GM18517 (cell line): ENCODE measurements around the gene CAPRIN1.
"Not testable (repeated sequence)": the region's sequence is repeated elsewhere in the genome, so short reads cannot be mapped to it uniquely, and the experiment has no call there.

Experiments
- ATAC-seq: cut with Tn5 transposase; IDR thresholded peaks from one replicate; pipeline ENCODE4 v1.9.1; 2021; ENCODE audit warnings: mild to moderate bottlenecking, moderate library complexity; ENCODE audit not compliant: unreplicated experiment

CAPRIN1 gene

GRCh38 chr11:34050581-34051348 lies 766 bp upstream of the CAPRIN1 start:
- no peak for ATAC-seq

DNA sequence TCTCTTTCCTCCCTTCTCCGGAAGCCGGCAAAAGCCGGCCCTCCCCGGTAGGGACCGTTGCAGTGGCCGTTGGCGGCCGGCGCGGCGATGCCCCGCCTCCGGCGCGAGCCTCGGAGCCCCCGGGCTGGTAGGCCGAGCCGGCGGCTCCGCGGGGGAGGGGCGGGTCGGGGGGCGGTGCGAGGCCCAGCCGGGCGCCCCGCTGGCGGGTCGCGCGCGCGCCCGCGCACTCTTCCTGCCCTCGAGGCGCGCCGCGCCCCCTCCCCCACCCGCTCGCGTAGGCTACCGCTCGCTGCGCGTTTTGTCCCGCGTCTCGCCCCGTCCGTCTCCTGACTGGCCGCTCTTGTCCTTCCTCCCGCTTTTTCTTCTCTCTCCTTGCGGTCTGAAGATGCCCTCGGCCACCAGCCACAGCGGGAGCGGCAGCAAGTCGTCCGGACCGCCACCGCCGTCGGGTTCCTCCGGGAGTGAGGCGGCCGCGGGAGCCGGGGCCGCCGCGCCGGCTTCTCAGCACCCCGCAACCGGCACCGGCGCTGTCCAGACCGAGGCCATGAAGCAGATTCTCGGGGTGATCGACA lies 591 bp downstream of the CAPRIN1 start:
- ATAC-seq: peak; percentile 30

DNA sequence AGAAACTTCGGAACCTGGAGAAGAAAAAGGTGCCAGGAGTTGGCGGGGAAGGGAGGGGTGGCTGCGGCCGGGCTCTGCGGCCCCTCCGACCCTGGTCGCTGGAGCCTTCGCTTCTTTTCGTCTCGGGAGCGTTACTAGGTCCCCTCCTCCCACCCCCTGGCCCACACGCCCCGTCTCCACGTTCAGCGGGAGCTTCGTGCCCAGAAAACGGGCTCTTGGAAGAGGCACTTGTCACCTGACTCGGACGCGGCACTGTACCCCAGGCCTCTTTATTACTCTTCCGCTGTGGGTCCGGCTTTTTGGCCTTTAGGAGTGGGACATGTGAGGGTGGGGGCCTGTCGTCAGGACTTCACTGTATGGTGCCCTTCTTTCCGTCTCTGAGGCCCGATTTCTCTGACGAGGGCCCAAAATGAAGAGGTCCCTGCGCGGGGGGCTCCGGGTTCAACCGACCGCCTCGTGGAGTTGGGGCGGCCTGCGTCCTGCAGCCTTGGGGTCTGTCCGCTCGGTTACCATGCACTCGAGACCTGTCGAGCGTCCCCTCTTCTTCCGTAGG lies 1.2 kb downstream of the CAPRIN1 start:
- ATAC-seq: no peak

GRCh38 chr11:34053161-34053686 lies 1.7 kb downstream of the CAPRIN1 start:
- peak; percentile 45 for ATAC-seq

GRCh38 chr11:34054351-34054750 lies 2.8 kb downstream of the CAPRIN1 start:
- not testable (repeated sequence) for ATAC-seq

GRCh38 chr11:34055218-34056000 lies 3.9 kb downstream of the CAPRIN1 start:
- ATAC-seq: no peak

DNA sequence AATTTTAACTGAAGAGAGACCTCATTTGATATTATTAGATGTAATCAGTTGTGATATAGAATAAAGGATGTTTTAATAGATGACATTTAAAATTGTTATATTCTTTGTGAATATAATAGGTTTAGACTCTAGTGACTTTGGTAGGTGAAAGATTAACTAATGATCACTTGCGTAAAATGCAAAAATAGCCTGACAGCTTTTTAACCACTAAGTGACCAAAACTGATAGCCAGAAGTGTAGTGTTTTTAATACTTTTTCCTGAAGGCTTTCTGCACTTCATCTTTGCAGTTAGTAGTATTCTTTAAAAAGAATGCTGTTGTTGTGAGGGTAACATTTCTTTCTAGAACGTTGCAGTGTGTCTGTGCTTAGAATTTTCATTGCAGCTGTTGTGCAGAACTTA lies 5.1 kb downstream of the CAPRIN1 start:
- no peak for ATAC-seq

DNA sequence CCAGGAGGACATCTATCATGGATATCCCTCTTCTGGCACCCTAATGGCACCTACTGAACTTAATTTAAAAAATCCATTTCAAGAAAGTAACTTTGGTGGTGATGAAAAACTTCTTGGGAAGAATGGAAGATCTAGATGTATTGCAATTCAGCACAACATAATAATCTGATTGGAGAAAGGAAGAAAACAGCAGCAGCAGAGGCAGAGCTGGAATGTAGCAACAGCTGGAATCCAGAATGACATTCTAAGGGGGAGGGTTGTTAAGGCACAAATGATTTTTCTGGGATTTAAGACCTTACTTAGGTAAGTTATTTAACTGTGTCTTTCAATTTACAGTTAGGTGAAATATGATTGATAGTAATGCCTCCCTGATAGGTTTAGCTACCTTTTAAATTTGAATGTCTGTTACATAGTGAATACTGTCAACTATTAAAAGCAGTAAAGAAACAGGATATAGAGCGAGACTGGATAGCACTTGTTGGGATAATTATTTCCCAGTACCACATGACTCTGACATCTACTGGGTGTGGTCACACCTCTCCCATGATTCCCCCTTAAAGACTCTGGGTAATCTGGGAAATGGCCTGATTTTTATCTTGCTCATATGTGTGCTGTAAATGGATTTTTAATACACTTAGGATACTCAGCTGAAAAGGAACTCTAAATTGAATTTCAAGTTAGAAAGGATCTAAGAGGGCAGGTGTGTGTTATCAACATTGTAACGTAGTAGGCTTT lies 11.7 kb downstream of the CAPRIN1 start:
- no peak for ATAC-seq

- no peak for ATAC-seq
Observed at GRCh38 chr11:34064291-34064690, 12.8 kb downstream of the CAPRIN1 start.

GRCh38 chr11:34065505-34066203 lies 14.1 kb downstream of the CAPRIN1 start:
- no peak for ATAC-seq

- not testable (repeated sequence) for ATAC-seq
Observed at GRCh38 chr11:34066766-34067165, 15.2 kb downstream of the CAPRIN1 start.

- ATAC-seq: no peak
Observed at GRCh38 chr11:34067383-34068065, 16.0 kb downstream of the CAPRIN1 start.

DNA sequence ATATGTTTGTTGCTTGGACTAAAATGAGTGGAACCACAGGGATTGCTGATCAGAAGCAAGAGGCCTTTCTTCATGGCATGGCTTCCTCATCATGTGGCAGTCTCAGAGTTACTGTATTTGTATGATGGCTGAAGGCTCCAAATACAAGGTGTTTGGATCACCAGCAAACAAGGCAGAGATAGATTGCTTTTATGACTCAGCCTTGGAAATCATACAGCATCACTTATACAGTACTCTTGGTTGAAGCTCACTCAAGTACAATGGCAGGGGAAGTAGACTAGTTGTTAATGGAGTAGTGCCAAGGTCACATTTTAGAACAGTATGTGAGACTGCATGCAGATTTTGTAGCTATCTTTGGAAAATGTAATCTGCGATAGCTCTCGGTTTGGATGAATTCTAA lies 16.6 kb downstream of the CAPRIN1 start:
- ATAC-seq: no peak

- ATAC-seq: not testable (repeated sequence)
Observed at GRCh38 chr11:34071306-34071705, 19.8 kb downstream of the CAPRIN1 start.

DNA sequence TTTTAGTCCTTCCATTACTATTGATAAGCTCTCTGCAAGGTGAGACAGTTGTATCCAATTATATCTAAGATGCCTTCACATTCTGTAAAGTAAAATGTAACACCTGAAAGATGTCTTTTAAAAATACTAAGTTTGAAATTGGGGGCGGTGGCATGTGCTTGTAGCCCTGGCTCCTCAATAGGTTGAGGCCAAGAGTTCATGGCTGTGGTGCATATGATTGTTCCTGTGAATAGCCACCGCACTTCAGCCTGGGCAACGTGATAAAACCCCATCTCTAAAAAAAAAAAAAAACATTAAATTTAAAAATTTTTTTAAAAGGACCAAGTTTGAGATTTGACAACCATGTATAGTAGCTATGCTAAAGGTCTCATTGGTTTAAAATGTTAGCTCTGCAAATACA lies 20.5 kb downstream of the CAPRIN1 start:
- no peak for ATAC-seq

- no peak for ATAC-seq
Observed at GRCh38 chr11:34072832-34073231, 21.3 kb downstream of the CAPRIN1 start.

- no peak for ATAC-seq
Observed at GRCh38 chr11:34074391-34074790, 22.9 kb downstream of the CAPRIN1 start.

DNA sequence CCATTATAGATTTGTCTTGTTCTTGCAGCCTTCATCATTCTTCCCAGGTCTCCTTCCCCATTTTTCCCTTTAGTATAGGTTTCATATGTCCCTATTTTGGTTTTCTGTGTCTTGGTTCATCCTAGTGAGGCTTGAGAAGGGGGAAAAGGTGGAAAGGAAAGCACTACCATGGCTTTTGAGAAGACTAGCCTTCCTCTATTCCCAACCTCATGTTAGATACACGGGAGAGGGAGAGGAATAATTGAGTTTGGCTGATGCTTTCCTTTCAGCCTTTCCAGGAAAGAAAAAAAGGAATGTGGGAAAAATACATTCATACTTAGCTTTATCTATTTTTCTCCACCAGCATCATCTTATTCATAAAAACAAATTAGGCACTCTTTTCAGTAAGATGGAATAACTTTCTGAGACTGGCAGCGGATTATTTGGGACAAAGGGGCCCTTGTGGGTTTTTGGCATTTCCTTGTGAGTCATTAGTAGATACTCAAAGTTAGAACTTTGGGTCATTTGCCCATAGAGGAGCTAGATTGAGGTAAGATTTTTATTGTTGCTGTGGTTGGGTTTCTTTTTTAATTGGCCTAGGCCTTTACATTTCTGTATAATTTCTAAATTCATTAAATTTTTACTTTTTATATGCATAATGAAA lies 23.8 kb downstream of the CAPRIN1 start:
- ATAC-seq: no peak

DNA sequence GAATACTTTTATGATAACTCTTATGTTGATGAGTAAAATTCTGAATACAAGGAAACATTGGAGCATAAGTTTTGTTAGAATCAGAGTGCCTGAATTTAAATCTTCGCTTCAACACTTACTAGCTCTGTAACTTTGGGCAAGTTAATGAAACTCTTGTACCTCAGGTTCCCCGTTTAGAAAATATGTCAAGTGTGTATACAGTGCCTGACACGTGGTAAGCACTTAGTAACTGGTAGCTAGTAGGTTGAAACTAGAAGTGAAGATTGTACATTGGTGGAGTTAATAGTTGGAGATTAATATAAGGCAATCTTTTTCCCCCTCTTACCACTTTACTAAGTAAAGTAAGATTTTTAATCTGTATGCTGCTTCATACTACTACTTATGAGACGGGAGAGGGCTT lies 29.1 kb downstream of the CAPRIN1 start:
- no peak for ATAC-seq
